Peyer's patch (tissue), 4 donors: ENCODE results near the gene NLRP5.

Experiments
- POLR2A ChIP-seq, 2 donors: fragments of 450-650 bp; IDR thresholded peaks; one replicate each; pipeline ENCODE4 v1.5.1; 2017; ENCODE audit warnings: antibody characterized with exemption in 2 of 2, mild to moderate bottlenecking in 2 of 2, moderate library complexity in 2 of 2
- TF ChIP-seq, protein P1 (sequence below), 6 experiments: fragments of 450-650 bp in 4 of 6; fragments of 200-600 bp in 2 of 6; sonication (generic) in 1 of 6; IDR thresholded peaks; one replicate each; pipeline ENCODE4 v1.5.1; 2017 to 2019; ENCODE audit warnings: antibody characterized with exemption in 6 of 6, mild to moderate bottlenecking in 3 of 6, moderate library complexity in 1 of 6

DNA sequence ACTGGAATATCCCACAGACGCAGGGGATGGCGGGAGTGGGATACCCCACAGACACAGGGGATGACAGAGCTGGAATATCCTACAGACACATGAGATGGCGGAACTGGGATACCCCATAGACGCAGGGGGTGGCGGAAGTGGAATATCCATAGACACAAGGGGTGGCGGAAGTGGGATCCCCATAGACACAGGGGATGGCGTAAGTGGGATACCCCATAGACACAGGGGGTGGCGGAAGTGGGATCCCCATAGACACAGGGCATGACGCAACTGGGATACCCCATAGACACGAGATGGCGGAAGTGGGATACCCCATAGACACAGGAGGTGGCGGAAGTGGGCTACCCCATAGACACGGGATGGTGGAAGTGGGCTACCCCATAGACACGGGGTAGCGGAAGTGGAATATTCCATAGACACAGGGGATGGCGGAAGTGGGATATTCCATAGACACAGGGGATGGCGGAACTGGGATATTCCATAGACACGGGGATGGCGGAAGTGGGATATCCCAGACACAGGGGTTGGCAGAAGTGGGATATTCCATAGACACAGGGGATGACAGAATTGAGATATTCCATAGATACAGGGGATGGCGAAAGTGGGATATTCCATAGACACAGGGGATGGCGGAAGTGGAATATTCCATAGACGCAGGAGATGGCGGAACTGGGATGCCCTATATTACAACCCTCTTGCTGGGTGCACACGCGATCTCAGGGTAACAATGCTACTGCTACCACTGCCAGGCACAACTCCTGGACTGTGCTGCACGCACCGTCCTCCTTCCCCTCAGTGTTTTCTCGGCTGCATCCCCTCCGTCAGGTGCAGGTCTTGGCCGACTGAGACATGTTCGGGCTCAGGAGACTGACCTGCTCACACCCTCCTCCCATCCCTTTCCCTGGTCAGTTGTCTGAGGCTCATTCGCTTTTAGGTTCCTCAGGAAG is 106.4 kb downstream of the NLRP5 start:
- TF ChIP-seq, protein P1, sequence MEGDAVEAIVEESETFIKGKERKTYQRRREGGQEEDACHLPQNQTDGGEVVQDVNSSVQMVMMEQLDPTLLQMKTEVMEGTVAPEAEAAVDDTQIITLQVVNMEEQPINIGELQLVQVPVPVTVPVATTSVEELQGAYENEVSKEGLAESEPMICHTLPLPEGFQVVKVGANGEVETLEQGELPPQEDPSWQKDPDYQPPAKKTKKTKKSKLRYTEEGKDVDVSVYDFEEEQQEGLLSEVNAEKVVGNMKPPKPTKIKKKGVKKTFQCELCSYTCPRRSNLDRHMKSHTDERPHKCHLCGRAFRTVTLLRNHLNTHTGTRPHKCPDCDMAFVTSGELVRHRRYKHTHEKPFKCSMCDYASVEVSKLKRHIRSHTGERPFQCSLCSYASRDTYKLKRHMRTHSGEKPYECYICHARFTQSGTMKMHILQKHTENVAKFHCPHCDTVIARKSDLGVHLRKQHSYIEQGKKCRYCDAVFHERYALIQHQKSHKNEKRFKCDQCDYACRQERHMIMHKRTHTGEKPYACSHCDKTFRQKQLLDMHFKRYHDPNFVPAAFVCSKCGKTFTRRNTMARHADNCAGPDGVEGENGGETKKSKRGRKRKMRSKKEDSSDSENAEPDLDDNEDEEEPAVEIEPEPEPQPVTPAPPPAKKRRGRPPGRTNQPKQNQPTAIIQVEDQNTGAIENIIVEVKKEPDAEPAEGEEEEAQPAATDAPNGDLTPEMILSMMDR (IDR thresholded peaks at IDR 0.05): no peak
- TF ChIP-seq POLR2A (IDR thresholded peaks at IDR 0.05): no peak
